Colonic mucosa (tissue), 4 donors: ENCODE measurements around the gene ELAPOR1. TPM values are rescaled to one million over a fixed set of nuclear protein-coding genes. Genes with fewer than 3 reads are reported as not detected.

Experiments used
- DNase-seq: peaks from one replicate; pipeline ENCODE4 v3.0.0-alpha.2; 2020
- H3K27ac ChIP-seq: fragments of 200-600 bp; one replicate; pipeline ENCODE4 v1.8.0; 2021
- H3K27me3 ChIP-seq: fragments of 200-600 bp; one replicate; pipeline ENCODE4 v1.8.0; 2021
- H3K36me3 ChIP-seq: fragments of 200-600 bp; one replicate; pipeline ENCODE4 v1.8.0; 2021
- H3K4me1 ChIP-seq: fragments of 200-600 bp; one replicate; pipeline ENCODE4 v1.8.0; 2021; ENCODE audit warnings: mild to moderate bottlenecking
- H3K4me3 ChIP-seq: fragments of 200-600 bp; one replicate; pipeline ENCODE4 v1.8.0; 2021
- H3K9ac ChIP-seq, 2 donors: one replicate each; pipeline ENCODE4 v1.7.0; 2013; ENCODE audit warnings: control low read depth in 2 of 2, low read depth in 2 of 2, low read length in 2 of 2
- H3K9me3 ChIP-seq: fragments of 200-600 bp; one replicate; pipeline ENCODE4 v1.8.0; 2021
- intact Hi-C: fragments of 100-400 bp; cut with DNase I; formaldehyde crosslinking; loops from one replicate; pipeline ENCODE4 v1.14.1; 2022
- total RNA-seq, 2 donors: library from RNA; stranded (reverse); fragmentation: NEBNext Ultra II Directional in 1 of 2; extraction: Animal tissue kit (Norgen Biotek cat#: 25700) in 1 of 2; gene quantifications; one replicate each; pipeline ENCODE4 v1.2.1, GENCODE V29; 2021
- TF ChIP-seq, protein P1 (sequence below): fragments of 200-600 bp; IDR thresholded peaks from one replicate; pipeline ENCODE4 v1.8.0; 2022; ENCODE audit warnings: antibody characterized with exemption, mild to moderate bottlenecking
- donor health status: healthy.
- donor health status: DM: no; HTN: no; CAD: no.
- donor health status: DM: no; HTN: no; CAD: no.

Gene ELAPOR1
- total RNA-seq, 2 donors from 2014 or later: 110 to 163 TPM

DNA sequence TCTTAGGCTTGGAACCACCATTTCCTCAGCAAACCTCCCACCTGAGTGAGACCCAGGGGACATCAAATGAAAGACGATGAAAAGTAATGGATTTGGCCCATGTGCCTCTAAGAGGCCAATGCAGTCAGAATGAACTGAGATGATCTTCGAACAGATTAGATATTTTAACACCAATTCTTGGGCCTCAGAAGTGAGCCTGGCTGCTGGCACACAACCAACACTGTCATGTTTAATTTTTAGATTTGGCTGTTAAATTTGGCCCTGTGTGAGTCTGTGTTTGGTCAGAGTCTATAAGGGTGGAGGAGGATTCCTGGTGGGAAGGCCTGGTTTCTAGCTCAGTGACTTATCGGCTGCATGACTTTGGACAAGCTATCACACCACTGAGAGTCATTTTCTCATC, 45.4 kb downstream of the ELAPOR1 start:
- Histone ChIP-seq H3K4me1 (no peaks in the 10 kb centered on the region), H3K9ac (no peak overlapping the region), H3K9me3 (no peaks in the 10 kb centered on the region), H3K4me3 (no peak overlapping the region), H3K27ac (no peak overlapping the region), H3K36me3 (no peaks in the 10 kb centered on the region), H3K27me3 (no peaks in the 10 kb centered on the region)
- TF ChIP-seq, protein P1, sequence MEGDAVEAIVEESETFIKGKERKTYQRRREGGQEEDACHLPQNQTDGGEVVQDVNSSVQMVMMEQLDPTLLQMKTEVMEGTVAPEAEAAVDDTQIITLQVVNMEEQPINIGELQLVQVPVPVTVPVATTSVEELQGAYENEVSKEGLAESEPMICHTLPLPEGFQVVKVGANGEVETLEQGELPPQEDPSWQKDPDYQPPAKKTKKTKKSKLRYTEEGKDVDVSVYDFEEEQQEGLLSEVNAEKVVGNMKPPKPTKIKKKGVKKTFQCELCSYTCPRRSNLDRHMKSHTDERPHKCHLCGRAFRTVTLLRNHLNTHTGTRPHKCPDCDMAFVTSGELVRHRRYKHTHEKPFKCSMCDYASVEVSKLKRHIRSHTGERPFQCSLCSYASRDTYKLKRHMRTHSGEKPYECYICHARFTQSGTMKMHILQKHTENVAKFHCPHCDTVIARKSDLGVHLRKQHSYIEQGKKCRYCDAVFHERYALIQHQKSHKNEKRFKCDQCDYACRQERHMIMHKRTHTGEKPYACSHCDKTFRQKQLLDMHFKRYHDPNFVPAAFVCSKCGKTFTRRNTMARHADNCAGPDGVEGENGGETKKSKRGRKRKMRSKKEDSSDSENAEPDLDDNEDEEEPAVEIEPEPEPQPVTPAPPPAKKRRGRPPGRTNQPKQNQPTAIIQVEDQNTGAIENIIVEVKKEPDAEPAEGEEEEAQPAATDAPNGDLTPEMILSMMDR: no peak
- DNase-seq: no peak
- intact Hi-C loops: no loop called here

- Histone ChIP-seq H3K27ac (no peak overlapping the region), H3K9ac (no peak overlapping the region), H3K27me3 (no peaks in the 10 kb centered on the region), H3K9me3 (no peaks in the 10 kb centered on the region), H3K4me1 (no peaks in the 10 kb centered on the region), H3K36me3 (no peaks in the 10 kb centered on the region), H3K4me3 (no peak overlapping the region)
- DNase-seq: no peak
- TF ChIP-seq, protein P1: no peak
- intact Hi-C loops: no loop called here
These were observed 46.3 kb downstream of the ELAPOR1 start for GRCh38 chr1:109160071-109160840.

DNA sequence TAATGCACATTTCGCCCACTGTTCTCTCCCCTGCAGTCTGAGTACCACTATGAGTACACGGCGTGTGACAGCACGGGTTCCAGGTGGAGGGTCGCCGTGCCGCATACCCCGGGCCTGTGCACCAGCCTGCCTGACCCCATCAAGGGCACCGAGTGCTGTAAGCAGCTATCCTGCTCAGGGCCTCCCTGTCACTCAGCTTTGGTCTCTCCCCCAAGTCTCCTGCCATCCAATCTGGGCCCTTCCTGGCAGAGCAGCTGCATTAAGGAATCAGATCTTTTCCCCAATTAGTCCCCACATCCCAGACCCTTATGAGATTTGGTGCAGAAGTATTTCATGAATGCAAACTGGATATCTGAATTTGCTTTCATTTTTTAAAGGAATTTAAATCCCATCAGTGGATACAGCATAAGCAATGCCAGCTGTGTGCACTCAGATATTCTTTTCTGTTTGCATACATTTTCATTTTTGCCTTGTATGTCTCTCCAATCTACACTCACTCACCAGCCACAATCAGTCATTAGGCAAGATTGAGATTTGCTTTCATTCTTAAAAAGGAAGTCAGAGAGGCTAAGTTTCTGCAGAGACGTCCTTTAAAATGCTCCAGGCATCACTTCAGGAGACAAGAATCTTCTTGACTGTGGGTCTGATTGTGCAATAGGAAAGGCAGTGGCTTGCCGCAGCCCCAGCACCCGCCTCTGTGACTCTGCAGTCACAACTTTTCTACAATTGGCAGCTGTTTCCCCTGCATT, 48.1 kb downstream of the ELAPOR1 start:
- Histone ChIP-seq H3K4me1 (no peaks in the 10 kb centered on the region), H3K9me3 (no peaks in the 10 kb centered on the region), H3K4me3 (no peak overlapping the region), H3K9ac (no peak overlapping the region), H3K27me3 (no peaks in the 10 kb centered on the region), H3K27ac (peak overlapping the region; percentile 51), H3K36me3 (no peaks in the 10 kb centered on the region)
- TF ChIP-seq, protein P1: no peak
- intact Hi-C loops: no loop called here
- no peak for DNase-seq

- no peak for DNase-seq
- Histone ChIP-seq H3K4me3 (no peak overlapping the region), H3K27ac (no peak overlapping the region), H3K4me1 (no peaks in the 10 kb centered on the region), H3K9ac (no peak overlapping the region), H3K27me3 (no peaks in the 10 kb centered on the region), H3K9me3 (no peaks in the 10 kb centered on the region), H3K36me3 (no peaks in the 10 kb centered on the region)
- TF ChIP-seq, protein P1: no peak
- intact Hi-C loops: no loop called here
These were observed 48.7 kb downstream of the ELAPOR1 start for GRCh38 chr1:109162626-109163025.

DNA sequence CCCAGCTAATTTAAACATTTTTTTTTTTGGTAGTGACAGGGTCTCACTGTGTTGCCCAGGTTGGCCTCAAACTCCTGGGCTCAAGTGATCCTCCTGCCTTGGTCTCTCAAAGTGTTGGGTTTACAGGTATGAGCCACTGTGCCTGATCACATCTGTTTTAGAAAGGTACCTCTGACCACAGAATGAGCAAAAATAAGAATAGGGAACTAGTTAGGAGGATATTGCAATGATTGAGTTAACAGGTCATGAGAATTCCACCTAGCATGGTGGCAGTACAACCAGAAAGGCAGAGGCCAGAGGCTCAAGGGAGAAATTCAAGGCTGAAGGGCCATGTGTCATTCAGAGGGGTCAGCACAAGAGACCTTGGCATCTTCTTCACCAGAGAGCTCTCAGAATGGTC, 49.6 kb downstream of the ELAPOR1 start:
- TF ChIP-seq, protein P1: no peak
- no peak for DNase-seq
- intact Hi-C loops: no loop called here
- H3K9me3 ChIP-seq: no peaks in the 10 kb centered on the region
- H3K4me1 ChIP-seq: no peaks in the 10 kb centered on the region
- no peak overlapping the region for H3K27ac ChIP-seq
- H3K27me3 ChIP-seq: no peaks in the 10 kb centered on the region
- H3K9ac ChIP-seq: no peak overlapping the region
- H3K4me3 ChIP-seq: no peak overlapping the region
- no peaks in the 10 kb centered on the region for H3K36me3 ChIP-seq

Other genes starting within 250 kb of the ELAPOR1 start
- gene GPSM2, start 237.1 kb upstream of the ELAPOR1 start, total RNA-seq: 10 to 100 TPM; 32.5 to 62.6 TPM
- 10 to 100 TPM; 18.9 to 25.1 TPM for gene CLCC1, start 150.6 kb upstream of the ELAPOR1 start, total RNA-seq
- gene WDR47, start 72.0 kb upstream of the ELAPOR1 start, total RNA-seq: 1 to 10 TPM; 5.2 to 7.7 TPM
- gene TAF13, start 38.1 kb upstream of the ELAPOR1 start, total RNA-seq: 10 to 100 TPM; 49.4 to 50.9 TPM
- gene TMEM167B, start 23.4 kb upstream of the ELAPOR1 start, total RNA-seq: 10 to 100 TPM; 26.0 to 53.6 TPM
- 100 to 1,000 TPM; 139 to 193 TPM for gene SARS1, start 99.8 kb downstream of the ELAPOR1 start, total RNA-seq
- gene CELSR2, start 135.4 kb downstream of the ELAPOR1 start, total RNA-seq: 1 to 10 TPM; 4.2 to 6.1 TPM
- gene PSRC1, start 169.0 kb downstream of the ELAPOR1 start, total RNA-seq: 10 to 100 TPM in 1 of 2 donors, 1 to 10 TPM in 1; 6.5 to 36.0 TPM
- gene MYBPHL, start 192.9 kb downstream of the ELAPOR1 start, total RNA-seq: not detected